ENCODE measurements around the gene SMG1. TPM values are rescaled to one million over a fixed set of nuclear protein-coding genes. Genes with fewer than 3 reads are reported as not detected.
A peak's percentile ranks its signal among the peaks of the same experiment; 100 is the strongest.

SMG1 gene
- total and polyA plus RNA-seq, 2 of the 13 experiments (the other 11 are each of a cell fraction or from before 2014, with no cell fraction given), result 48.7 to 53.7 TPM

DNA sequence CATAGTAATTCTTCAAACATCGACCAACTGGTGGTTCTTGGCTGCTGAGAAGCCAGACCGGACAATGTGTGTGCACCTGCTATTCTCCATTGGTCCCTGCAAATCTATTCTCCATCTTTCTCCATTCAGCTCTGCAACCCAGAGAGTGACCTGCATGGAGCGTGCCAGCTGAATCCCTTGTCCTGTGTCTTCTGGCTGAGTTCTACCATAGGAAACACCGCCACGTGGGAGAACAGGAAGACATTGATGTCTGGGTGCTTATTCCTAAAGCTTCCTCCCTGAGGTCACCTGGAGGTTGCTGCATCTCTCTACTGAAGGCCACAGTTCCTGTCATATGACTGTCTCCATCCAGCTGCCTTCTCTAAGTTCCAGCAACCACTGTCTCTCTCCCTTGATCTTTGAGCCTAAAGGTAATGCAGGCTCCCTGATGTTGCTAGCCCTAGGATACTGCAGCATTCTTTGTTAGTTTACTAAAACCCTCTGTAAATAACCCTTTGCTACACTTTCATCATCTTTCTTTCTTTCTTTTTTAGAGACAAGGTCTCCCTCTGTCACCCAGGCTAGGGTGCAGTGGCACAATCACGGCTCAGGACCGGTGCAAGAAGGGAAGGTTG lies 10.6 kb upstream of the SMG1 start (continued):
- TF ChIP-seq HDAC6 (IDR thresholded peaks at IDR 0.05; ENCODE audit: low read depth, low read length) (no peak), U2AF2 (IDR thresholded peaks at IDR 0.05; ENCODE audit: low read depth, low read length) (no peak), ZNF333 (CRISPR knock-in tag; IDR thresholded peaks at IDR 0.05; ENCODE audit: borderline replicate concordance) (no peak), FOSL2 (CRISPR knock-in tag; IDR thresholded peaks at IDR 0.05) (peak; percentile 63), REPIN1 (CRISPR knock-in tag; IDR thresholded peaks at IDR 0.05; ENCODE audit: borderline replicate concordance, low read depth) (peak; percentile 28; the same call in 1 of the 2 replicates), ZNF382 (CRISPR knock-in tag; IDR thresholded peaks at IDR 0.05; ENCODE audit: borderline replicate concordance) (no peak), ZNF263 (CRISPR knock-in tag; IDR thresholded peaks at IDR 0.05) (no peak), GATA4 (IDR thresholded peaks at IDR 0.05; ENCODE audit: borderline replicate concordance, low read depth) (no peak), ZNF598 (CRISPR knock-in tag; IDR thresholded peaks at IDR 0.05; ENCODE audit: borderline replicate concordance) (peak; percentile 70; the same call in 1 of the 2 replicates), KMT2A (CRISPR knock-in tag; IDR thresholded peaks at IDR 0.05) (no peak), ZBTB8A (CRISPR knock-in tag; IDR thresholded peaks at IDR 0.05; ENCODE audit: borderline replicate concordance, low read depth) (no peak), TMF1 (CRISPR knock-in tag; IDR thresholded peaks at IDR 0.05; ENCODE audit: low read depth) (no peak), MTA3 (CRISPR knock-in tag; IDR thresholded peaks at IDR 0.05) (no peak), ZNF234 (CRISPR knock-in tag; conservative IDR thresholded peaks at IDR 0.05) (no peak), ARNTL (CRISPR knock-in tag; IDR thresholded peaks at IDR 0.05) (0 out of 2 replicates have a peak, but pooled peaks have one; percentile 26), PAWR (CRISPR knock-in tag; IDR thresholded peaks at IDR 0.05; ENCODE audit: borderline replicate concordance) (no peak), ZNF496 (CRISPR knock-in tag; IDR thresholded peaks at IDR 0.05; ENCODE audit: insufficient replicate concordance) (no peak), ZNF124 (CRISPR knock-in tag; IDR thresholded peaks at IDR 0.05) (0 out of 2 replicates have a peak, but pooled peaks have one; percentile 30)
- TF ChIP-seq, protein P1, sequence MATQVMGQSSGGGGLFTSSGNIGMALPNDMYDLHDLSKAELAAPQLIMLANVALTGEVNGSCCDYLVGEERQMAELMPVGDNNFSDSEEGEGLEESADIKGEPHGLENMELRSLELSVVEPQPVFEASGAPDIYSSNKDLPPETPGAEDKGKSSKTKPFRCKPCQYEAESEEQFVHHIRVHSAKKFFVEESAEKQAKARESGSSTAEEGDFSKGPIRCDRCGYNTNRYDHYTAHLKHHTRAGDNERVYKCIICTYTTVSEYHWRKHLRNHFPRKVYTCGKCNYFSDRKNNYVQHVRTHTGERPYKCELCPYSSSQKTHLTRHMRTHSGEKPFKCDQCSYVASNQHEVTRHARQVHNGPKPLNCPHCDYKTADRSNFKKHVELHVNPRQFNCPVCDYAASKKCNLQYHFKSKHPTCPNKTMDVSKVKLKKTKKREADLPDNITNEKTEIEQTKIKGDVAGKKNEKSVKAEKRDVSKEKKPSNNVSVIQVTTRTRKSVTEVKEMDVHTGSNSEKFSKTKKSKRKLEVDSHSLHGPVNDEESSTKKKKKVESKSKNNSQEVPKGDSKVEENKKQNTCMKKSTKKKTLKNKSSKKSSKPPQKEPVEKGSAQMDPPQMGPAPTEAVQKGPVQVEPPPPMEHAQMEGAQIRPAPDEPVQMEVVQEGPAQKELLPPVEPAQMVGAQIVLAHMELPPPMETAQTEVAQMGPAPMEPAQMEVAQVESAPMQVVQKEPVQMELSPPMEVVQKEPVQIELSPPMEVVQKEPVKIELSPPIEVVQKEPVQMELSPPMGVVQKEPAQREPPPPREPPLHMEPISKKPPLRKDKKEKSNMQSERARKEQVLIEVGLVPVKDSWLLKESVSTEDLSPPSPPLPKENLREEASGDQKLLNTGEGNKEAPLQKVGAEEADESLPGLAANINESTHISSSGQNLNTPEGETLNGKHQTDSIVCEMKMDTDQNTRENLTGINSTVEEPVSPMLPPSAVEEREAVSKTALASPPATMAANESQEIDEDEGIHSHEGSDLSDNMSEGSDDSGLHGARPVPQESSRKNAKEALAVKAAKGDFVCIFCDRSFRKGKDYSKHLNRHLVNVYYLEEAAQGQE (IDR thresholded peaks at IDR 0.05; ENCODE audit: borderline replicate concordance in 1 of 2, low read depth in 1 of 2, low read length in 2 of 2), result no peak
- TF ChIP-seq, protein P2, sequence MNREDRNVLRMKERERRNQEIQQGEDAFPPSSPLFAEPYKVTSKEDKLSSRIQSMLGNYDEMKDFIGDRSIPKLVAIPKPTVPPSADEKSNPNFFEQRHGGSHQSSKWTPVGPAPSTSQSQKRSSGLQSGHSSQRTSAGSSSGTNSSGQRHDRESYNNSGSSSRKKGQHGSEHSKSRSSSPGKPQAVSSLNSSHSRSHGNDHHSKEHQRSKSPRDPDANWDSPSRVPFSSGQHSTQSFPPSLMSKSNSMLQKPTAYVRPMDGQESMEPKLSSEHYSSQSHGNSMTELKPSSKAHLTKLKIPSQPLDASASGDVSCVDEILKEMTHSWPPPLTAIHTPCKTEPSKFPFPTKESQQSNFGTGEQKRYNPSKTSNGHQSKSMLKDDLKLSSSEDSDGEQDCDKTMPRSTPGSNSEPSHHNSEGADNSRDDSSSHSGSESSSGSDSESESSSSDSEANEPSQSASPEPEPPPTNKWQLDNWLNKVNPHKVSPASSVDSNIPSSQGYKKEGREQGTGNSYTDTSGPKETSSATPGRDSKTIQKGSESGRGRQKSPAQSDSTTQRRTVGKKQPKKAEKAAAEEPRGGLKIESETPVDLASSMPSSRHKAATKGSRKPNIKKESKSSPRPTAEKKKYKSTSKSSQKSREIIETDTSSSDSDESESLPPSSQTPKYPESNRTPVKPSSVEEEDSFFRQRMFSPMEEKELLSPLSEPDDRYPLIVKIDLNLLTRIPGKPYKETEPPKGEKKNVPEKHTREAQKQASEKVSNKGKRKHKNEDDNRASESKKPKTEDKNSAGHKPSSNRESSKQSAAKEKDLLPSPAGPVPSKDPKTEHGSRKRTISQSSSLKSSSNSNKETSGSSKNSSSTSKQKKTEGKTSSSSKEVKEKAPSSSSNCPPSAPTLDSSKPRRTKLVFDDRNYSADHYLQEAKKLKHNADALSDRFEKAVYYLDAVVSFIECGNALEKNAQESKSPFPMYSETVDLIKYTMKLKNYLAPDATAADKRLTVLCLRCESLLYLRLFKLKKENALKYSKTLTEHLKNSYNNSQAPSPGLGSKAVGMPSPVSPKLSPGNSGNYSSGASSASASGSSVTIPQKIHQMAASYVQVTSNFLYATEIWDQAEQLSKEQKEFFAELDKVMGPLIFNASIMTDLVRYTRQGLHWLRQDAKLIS (CRISPR knock-in tag; IDR thresholded peaks at IDR 0.05), result no peak
- TF ChIP-seq, protein P3, sequence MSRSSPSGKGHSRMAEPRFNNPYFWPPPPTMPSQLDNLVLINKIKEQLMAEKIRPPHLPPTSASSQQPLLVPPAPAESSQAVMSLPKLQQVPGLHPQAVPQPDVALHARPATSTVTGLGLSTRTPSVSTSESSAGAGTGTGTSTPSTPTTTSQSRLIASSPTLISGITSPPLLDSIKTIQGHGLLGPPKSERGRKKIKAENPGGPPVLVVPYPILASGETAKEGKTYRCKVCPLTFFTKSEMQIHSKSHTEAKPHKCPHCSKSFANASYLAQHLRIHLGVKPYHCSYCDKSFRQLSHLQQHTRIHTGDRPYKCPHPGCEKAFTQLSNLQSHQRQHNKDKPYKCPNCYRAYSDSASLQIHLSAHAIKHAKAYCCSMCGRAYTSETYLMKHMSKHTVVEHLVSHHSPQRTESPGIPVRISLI (CRISPR knock-in tag; IDR thresholded peaks at IDR 0.05; ENCODE audit: borderline replicate concordance), result peak; percentile 61; the same call in 1 of the 2 replicates
